ENCODE data around the gene HSFX2.
"Not testable (repeated sequence)": the region's sequence is repeated elsewhere in the genome, so short reads cannot be mapped to it uniquely, and the experiment has no call there.

- TF ChIP-seq CTCF (IDR thresholded peaks at IDR 0.05), result peak; percentile 10
- TF ChIP-seq EZH2, EZH2phosphoT487 (IDR thresholded peaks at IDR 0.05): not testable (repeated sequence)
Measured at GRCh38 chrX:149598603-149599002, 3.5 kb upstream of the HSFX2 start.

All from neural progenitor cell (in vitro differentiated cells).